ENCODE data around the gene TOP3B.

TOP3B gene

GRCh38 chr22:21982338-21982965, at the start of gene TOP3B:
TOP3B (minus strand) TSS chr22:21982787; CDS start chr22:21975709, 7,078 bp downstream.
- DNase-seq = peak; percentile 90

DNA sequence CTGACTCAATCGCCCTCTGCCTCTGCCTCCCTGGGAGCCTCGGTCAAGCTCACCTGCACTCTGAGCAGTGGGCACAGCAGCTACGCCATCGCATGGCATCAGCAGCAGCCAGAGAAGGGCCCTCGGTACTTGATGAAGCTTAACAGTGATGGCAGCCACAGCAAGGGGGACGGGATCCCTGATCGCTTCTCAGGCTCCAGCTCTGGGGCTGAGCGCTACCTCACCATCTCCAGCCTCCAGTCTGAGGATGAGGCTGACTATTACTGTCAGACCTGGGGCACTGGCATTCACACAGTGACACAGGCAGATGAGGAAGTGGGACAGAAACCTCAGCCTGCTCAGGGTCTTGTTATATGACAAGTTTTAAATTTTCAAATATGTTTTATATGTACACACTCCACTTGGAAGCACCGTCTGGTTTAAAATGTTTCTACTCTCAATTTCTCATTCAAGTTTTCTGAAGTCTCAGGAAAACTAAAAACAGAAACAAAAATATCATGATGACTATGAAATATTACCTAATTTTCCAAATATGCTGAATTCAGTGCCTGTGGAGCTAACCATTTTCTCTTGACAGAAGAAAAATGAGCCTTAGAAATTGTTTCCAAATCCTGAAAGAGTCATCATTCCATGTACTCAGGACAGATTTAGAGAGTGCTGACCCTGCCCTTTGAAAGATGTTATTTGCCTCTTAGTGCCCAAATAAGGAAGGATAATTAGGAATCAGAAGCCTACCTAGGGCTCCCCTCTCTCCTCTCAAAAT, 48.8 kb upstream of the TOP3B start:
- no peak for DNase-seq

- DNase-seq = peak; percentile 21
Observed at GRCh38 chr22:22030493-22031182, 48.1 kb upstream of the TOP3B start.

DNA sequence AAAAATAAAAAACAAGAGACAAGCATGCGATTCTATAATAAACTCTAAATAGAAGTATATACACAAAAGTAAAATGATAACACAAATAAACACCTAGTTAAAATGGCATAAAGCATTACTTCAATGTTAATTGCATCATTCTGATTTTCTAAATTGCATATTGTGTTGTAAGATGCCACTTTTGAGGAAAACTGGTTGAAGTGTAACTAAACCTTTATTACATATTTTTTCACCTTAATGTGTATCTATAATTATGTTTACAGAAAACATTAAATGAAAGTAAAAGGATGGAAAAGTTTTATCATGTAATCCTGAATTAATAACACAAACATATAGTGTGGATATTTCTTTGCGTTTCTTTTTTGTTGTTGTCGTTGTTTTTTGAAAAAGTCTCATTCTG, 45.4 kb upstream of the TOP3B start:
- no peak for DNase-seq

DNA sequence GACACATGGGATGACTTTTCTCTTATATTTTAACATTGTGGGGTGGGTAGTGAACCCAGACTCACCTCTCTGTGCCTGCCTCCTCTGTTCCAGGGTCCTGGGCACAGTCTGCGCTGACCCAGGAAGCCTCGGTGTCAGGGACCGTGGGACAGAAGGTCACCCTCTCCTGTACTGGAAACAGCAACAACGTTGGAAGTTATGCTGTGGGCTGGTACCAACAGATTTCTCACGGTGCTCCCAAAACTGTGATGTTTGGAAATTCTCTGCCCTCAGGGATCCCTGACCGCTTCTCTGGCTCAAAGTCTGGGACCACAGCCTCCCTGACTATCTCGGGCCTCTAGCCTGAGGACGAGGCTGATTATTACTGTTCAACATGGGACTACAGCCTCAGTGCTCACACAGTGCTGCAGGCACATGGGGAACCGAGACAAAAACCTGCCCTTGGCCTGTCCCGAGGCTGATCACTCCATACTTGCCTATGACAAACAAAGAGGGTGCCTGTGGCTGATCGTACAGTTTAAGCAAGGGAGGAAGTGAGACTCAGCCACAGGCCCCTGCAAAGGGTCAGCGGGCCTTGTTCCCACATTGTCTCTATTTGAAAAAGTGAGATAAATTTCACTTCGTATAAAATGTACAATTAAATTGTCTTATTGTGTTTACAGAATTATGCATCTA, 43.7 kb upstream of the TOP3B start:
- DNase-seq = no peak

- DNase-seq = no peak
Observed at GRCh38 chr22:22025320-22026156, 43.0 kb upstream of the TOP3B start.

DNA sequence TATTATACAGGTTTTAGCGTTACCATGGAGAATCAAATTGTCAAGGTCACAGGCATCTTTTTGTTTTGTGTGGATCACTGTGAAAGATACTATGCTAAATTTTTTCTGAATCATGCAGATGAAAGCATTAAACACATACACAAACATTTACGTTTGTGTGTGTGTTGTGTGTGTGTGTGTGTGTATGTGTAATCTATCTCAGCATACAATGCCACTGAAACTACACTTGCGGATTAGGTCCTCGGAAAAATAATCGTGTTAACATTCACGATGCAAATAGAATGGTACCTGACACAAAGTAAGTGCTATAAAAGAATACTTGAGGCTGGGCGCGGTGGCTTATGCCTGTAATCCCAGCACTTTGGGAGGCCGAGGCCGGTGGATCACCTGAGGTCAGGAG, 41.9 kb upstream of the TOP3B start:
- DNase-seq = no peak

DNA sequence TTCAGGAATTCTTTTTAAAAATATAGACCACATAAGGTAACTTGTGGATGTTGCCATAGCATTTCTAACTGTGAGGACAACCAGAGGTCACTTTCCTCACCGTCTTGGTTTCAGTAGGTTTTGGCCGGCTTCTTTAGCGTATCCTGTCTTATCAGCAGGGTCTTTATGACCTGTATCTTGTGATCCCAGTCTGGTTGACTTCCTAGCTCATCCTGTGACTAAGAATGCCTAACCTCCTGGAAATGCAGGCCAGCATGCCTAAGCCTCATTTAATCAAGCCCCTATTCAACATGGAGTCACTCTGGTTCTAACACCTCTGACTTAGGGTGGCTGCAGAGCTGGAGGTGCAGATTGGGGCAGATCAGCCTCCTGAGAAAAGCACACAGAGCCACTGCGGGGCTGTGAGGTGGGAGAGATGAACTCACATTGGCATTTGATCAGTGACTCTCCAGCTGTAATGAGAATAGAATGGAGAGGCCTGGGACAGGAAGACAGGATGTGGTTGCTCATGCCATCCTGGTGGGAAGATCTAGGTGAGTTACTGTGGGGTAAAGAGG, 41.1 kb upstream of the TOP3B start:
- no peak for DNase-seq

DNA sequence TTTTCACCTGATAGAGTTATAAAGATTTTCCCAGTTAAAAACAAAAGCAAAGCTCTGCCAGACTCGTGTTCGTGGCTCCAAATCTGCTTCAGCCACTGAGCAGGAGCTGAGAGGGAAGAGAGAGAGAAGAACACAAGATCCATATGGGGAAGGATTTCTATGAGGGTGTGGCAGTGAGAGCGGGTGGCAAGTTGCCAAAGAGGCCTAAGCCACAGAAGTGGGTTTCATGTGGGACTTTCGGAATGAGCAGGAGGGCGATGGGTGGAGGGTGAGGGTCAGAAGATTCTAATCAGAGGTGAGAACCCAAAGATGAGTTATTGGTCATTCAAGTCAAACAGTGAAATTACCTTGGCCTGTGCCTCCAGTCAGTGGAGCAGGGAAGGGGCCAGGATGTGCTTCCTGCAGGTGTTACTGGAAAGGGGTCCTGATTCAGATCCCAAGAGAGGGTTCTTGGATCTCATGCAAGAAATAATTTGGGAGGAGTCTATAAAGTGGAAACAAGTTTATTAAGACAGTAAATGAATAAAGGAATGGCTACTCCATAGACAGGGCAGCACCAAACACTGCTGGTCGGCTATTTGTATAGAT, 40.5 kb upstream of the TOP3B start:
- DNase-seq = no peak

DNA sequence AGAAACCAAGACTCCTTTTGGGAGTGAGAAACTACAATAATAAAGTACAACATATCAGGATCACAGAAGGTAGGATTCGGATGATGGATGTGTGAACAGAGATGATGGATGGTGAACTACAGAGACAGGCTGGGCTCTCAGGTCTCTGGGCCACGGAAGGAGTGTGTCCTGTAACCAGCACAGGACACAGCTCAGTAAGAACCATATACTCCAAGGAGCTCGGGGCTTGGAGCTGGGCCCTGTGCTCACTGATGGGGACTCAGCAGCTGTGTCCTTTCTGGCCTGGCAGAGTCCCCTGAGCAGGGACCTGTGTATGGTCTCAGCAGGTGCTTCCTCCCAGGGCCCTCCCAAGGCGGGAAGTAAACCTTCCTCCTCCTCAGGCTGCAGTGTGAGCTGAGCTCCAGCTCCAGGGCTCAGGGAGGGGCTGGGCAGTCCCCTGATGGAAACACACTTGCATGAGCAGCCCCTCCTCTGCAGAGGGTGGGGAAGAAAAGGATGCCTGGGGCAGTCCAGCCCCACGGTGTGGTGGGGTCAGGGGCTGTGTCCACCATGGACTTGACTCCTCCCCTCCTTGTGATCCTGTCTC, 39.8 kb upstream of the TOP3B start:
- no peak for DNase-seq

- no peak for DNase-seq
Observed at GRCh38 chr22:22021162-22021750, 38.7 kb upstream of the TOP3B start.

DNA sequence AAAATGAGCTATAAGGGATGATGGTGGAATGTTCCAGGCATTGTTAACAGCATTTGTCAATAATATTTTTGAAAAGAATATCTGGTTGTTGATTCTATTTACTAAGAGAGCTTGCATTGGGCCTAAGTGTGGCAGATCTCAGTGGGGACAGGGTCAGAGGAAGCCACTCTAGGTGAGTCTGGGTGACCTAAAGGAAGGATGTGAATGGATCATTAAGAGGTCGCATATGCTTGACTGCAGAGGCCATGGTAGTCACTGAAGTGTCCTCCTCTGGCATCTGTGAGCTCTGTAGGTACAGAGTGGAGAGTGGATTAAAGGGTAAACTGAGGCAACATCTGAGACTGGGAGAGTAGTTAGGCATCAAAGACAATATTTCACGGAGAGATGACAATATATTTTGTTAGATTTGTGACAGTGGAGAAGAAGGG, 37.9 kb upstream of the TOP3B start:
- DNase-seq = no peak

- DNase-seq = no peak
Observed at GRCh38 chr22:22019659-22020424, 37.3 kb upstream of the TOP3B start.

DNA sequence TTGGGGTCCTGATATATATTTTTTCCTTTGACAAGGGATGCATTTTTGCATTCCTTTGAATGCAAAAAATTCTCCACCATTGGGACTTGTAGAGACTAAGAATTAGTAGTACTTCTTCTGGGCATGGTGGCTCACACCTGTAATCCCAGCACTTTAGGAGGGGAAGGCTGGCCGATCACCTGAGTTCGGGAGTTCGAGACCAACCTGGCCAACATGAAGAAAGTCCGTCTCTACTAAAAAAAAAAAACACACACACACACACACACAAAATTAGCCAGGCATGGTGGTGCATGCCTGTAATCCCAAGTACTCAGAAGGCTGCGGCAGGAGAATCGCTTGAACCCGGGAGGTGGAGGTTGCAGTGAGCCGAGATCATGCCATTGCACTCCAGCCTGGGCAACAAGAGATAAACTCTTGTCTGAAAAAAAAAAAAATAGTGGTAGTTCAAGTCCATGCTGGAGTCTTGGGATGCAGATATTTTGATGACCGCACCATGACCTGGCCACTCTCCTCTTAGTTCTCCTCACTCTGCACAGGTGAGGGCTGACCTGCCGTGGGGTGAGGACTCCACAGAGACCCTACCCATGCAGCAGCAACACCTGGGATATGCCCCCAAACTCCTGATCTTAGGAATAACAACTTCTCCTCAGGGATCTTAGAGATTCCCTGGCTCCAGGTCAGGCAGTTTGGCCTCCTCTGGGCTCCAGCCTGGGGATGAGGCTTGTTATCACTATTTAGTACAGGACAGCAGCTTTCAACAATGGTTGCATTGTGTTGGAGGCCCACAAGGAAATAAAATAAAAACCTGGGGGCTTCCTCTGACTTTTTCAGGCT, 36.5 kb upstream of the TOP3B start:
- no peak for DNase-seq

DNA sequence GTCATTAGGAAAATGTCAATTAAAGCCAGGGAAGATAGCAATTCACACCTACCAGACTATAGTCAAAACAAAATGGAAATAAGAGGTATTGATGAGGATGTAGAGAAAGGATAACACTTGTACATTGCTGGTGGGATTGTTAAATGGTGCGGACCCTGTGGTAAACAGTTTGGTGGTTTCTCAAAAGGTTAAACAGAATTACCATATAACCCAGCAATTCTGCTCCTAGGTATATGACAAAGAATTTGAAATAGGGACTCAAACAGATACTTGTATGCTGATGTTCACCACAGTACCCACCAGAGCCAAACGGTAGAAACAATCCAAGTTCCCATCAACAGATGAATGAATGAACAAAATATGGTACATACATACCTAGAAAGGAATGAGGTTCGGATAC, 33.0 kb upstream of the TOP3B start:
- DNase-seq = no peak

GRCh38 chr22:22014285-22014659, 31.7 kb upstream of the TOP3B start:
- no peak for DNase-seq

GRCh38 chr22:22013559-22014284, 31.1 kb upstream of the TOP3B start:
- DNase-seq = no peak

DNA sequence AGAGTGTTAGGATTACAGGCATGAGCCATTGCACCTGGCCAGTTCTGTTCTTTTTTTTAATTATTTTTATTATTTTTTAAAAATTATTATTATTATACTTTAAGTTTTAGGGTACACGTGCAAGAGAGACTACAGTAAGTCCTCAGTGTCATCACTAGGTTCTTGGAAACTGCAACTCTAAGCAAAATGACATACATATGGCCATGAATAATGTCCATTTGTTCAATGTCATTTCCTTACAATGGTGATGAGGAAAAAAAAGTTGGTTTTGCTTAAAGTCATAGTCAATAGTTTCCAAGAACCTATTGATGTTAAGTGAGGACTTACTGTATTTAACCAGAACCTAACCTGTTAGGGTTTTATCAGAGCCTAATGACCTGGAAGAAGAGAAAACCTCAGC, 29.4 kb upstream of the TOP3B start:
- no peak for DNase-seq

GRCh38 chr22:22010358-22010757, 27.8 kb upstream of the TOP3B start:
- DNase-seq = no peak
